Fibroblast of skin of left quadriceps (primary cell): ENCODE measurements around the gene GDF7.

Source experiments
- DNase-seq, 2 experiments: peaks; one replicate each; pipeline ENCODE4 v3.0.0-alpha.2; 2013; ENCODE audit warnings: low read depth in 2 of 2

GDF7 gene

GRCh38 chr2:20661421-20662307 is 5.3 kb upstream of the GDF7 start:
- peak; percentile 32 to 36 for DNase-seq

GRCh38 chr2:20662308-20662937 is 4.5 kb upstream of the GDF7 start:
- DNase-seq: no peak

GRCh38 chr2:20663196-20664070 is 3.5 kb upstream of the GDF7 start:
- no peak for DNase-seq

- no peak for DNase-seq
Observed at GRCh38 chr2:20664071-20664390, 2.9 kb upstream of the GDF7 start.

GRCh38 chr2:20664431-20665242 is 2.3 kb upstream of the GDF7 start:
- DNase-seq: no peak

GRCh38 chr2:20665243-20666004 is 1.5 kb upstream of the GDF7 start:
- no peak for DNase-seq

GRCh38 chr2:20666005-20666303 is 990 bp upstream of the GDF7 start:
- no peak for DNase-seq

- no peak for DNase-seq
Observed at GRCh38 chr2:20667151-20667530, 197 bp downstream of the GDF7 start.

- no peak for DNase-seq
Observed at GRCh38 chr2:20667531-20668401, 822 bp downstream of the GDF7 start.

GRCh38 chr2:20668451-20668850 is 1.5 kb downstream of the GDF7 start:
- no peak for DNase-seq

- no peak for DNase-seq
Observed at GRCh38 chr2:20668871-20669475, 2.0 kb downstream of the GDF7 start.

- no peak for DNase-seq
Observed at GRCh38 chr2:20669562-20670314, 2.8 kb downstream of the GDF7 start.

GRCh38 chr2:20670315-20671035 is 3.5 kb downstream of the GDF7 start:
- DNase-seq: no peak

- DNase-seq: no peak
Observed at GRCh38 chr2:20671036-20671735, 4.2 kb downstream of the GDF7 start.

- DNase-seq: no peak
Observed at GRCh38 chr2:20671736-20672080, 4.8 kb downstream of the GDF7 start.

GRCh38 chr2:20672201-20672951 is 5.4 kb downstream of the GDF7 start:
- DNase-seq: no peak
